ENCODE measurements around the gene RAPGEF4.

RAPGEF4 gene

GRCh38 chr2:172821370-172822338, 86.0 kb downstream of the RAPGEF4 start:
- FAIRE-seq (no peak), DNase-seq (ENCODE audit: insufficient read length, low spot score) (no peak)
- TF ChIP-seq, protein P1, sequence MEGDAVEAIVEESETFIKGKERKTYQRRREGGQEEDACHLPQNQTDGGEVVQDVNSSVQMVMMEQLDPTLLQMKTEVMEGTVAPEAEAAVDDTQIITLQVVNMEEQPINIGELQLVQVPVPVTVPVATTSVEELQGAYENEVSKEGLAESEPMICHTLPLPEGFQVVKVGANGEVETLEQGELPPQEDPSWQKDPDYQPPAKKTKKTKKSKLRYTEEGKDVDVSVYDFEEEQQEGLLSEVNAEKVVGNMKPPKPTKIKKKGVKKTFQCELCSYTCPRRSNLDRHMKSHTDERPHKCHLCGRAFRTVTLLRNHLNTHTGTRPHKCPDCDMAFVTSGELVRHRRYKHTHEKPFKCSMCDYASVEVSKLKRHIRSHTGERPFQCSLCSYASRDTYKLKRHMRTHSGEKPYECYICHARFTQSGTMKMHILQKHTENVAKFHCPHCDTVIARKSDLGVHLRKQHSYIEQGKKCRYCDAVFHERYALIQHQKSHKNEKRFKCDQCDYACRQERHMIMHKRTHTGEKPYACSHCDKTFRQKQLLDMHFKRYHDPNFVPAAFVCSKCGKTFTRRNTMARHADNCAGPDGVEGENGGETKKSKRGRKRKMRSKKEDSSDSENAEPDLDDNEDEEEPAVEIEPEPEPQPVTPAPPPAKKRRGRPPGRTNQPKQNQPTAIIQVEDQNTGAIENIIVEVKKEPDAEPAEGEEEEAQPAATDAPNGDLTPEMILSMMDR (IDR thresholded peaks at IDR 0.05; ENCODE audit: insufficient read depth, missing control alignments): no peak

DNA sequence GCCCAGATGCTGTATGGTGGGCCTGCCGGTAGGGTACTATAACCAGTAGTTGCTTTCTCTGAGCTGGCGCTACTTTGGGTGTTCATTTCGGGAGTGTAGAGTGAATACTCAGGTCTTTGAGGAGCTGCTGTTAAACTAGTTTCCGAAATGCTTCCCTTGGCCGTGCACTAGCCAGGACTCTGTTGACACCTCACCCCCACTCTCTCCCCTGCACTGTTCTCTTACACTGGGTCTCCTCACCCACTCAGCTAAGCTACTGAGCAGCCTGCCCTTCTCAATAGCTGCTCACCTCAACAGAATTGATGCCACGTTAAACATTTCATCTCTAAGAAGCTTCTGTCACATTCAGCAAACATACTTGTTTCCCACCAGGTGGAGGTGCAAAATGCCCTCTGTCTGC, 86.9 kb downstream of the RAPGEF4 start:
- FAIRE-seq (no peak), DNase-seq (ENCODE audit: insufficient read length, low spot score) (no peak)
- TF ChIP-seq, protein P1 (IDR thresholded peaks at IDR 0.05; ENCODE audit: insufficient read depth, missing control alignments): no peak

- FAIRE-seq: no peak
- no peak for DNase-seq (ENCODE audit: insufficient read length, low spot score)
- TF ChIP-seq, protein P1 (IDR thresholded peaks at IDR 0.05; ENCODE audit: insufficient read depth, missing control alignments): no peak
These were observed 87.7 kb downstream of the RAPGEF4 start for GRCh38 chr2:172823261-172823850.

DNA sequence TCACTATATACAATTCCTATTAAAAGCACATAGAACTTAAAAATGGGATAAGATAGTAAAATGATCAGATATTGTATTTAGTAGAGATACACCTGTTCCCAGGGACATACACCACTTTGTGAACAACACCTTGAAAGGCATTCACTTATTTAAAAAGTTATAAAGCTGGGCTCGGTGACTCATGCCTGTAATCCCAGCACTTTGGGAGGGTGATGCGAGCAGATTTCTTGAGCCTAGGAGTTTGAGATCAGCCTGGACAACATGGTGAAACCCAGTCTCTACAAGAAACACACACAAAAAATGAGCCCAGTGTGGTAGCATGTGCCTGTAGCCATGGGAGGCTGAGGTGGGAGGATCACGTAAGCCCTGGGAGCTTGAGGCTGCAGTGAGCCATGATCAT, 90.9 kb downstream of the RAPGEF4 start:
- FAIRE-seq (no peak), DNase-seq (ENCODE audit: insufficient read length, low spot score) (no peak)
- TF ChIP-seq, protein P1 (IDR thresholded peaks at IDR 0.05; ENCODE audit: insufficient read depth, missing control alignments): no peak

DNA sequence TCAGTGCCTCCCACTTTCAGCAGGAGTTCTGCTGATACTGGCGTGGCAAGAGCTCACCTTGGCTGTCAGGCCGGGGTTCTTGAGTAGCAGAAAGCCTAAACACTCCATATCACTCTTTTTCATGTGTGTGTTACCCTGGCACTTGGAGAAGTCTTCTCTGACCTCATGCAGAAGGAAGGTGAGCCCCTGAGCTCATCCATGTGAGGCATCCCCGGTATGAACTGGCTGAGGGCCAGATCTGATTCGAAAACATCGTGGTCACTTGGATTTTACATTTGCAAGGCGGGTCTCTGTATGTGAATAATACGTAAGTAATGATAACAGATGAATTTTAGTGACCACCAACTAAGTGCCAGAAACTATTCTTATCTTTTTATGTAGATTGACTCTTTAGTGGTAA, 93.6 kb downstream of the RAPGEF4 start:
- FAIRE-seq: no peak
- TF ChIP-seq, protein P1 (IDR thresholded peaks at IDR 0.05; ENCODE audit: insufficient read depth, missing control alignments): no peak
- DNase-seq (ENCODE audit: insufficient read length, low spot score): no peak

DNA sequence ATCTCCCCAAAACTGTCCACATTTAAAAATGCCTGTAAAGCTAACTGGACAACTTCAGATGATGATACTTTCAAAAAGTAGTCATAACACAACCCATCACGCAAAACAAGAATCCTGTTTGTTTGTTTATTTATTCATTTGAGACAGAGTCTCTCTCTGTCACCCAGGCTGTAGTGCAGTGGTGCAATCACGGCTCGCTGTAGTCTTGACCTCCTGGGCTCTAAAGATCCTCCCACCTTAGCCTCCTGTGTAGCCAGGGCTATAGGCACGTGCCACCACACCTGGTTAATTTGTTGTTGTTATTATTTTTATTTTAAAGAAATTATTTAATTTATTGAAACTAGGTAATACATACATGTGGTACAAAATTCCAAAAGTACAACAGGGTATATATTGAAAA, 94.8 kb downstream of the RAPGEF4 start:
- TF ChIP-seq, protein P1 (IDR thresholded peaks at IDR 0.05; ENCODE audit: insufficient read depth, missing control alignments): no peak
- no peak for DNase-seq (ENCODE audit: insufficient read length, low spot score)
- no peak for FAIRE-seq

GRCh38 chr2:172833898-172834297, 98.3 kb downstream of the RAPGEF4 start:
- no peak for FAIRE-seq
- TF ChIP-seq, protein P1 (IDR thresholded peaks at IDR 0.05; ENCODE audit: insufficient read depth, missing control alignments): no peak
- no peak for DNase-seq (ENCODE audit: insufficient read length, low spot score)
